Putamen (tissue), 1 donor: ENCODE measurements around the gene IL1RAPL2.

ENCODE experiments used
- DNase-seq: peaks from one replicate; pipeline ENCODE4 v3.0.0-alpha.2; 2016; ENCODE audit warnings: low spot score

The IL1RAPL2 gene

GRCh38 chrX:105269386-105269785, 703.4 kb downstream of the IL1RAPL2 start:
- DNase-seq = no peak

- no peak for DNase-seq
Observed at GRCh38 chrX:105273326-105273725, 707.3 kb downstream of the IL1RAPL2 start.

GRCh38 chrX:105274091-105274490, 708.1 kb downstream of the IL1RAPL2 start:
- no peak for DNase-seq

GRCh38 chrX:105277132-105277531, 711.1 kb downstream of the IL1RAPL2 start:
- DNase-seq = no peak

DNA sequence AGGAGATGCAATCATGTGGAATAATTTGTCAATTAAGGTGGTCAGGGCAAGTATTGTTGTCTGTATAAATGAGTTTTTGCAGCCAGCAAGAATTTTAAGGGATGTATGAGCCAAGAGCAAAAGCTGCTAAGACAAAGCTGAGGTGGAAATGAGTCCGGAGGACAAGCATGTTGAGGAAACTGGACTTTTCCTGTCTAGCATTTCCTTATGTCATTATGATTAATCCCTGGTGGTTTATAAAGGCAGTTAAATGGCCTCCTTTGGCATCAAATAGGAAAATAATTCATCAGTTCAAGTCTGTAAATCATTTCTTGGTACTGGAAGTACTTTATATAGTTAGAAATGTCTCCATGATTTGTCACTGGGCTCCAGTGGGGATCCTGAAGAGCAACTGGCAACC, 716.1 kb downstream of the IL1RAPL2 start:
- no peak for DNase-seq

DNA sequence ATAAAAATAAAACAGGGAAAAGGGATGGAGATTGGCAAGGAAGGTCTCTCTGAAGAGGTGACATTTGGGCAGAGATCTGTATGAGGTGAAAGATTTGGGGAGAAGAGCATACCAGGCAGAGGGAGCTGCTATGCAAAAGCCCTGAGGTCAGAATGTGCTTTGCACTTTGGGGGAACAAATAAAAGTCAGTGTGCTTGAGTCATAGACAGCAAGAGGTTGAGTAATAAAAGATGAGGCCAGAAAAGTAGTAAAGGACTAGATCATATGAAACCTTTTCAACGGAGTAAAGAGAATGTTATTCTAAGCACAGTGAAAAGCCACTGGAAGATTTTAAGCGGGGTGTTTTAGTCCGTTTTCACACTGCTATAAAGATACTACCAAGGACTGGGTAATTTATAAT, 731.0 kb downstream of the IL1RAPL2 start:
- no peak for DNase-seq

GRCh38 chrX:105299286-105299685, 733.3 kb downstream of the IL1RAPL2 start:
- no peak for DNase-seq

DNA sequence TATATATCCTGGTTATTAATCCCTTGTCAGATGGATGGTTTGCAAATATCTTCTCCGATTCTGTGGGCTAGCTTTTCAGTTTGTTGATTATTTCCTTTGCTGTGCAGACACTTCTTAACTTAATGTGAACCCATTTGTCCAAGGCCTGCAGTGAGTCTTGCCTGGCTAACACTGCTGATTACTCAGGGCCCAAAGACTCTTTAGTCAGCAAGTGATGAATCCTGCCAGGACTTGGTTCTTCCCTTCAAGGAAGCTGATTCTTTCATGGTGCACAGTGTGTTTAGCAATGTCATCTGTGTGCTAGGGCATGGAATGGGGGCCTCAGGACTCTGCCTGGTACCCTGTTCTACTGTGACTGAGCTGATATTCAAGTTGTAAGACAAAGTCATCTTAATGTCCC, 736.2 kb downstream of the IL1RAPL2 start:
- no peak for DNase-seq

DNA sequence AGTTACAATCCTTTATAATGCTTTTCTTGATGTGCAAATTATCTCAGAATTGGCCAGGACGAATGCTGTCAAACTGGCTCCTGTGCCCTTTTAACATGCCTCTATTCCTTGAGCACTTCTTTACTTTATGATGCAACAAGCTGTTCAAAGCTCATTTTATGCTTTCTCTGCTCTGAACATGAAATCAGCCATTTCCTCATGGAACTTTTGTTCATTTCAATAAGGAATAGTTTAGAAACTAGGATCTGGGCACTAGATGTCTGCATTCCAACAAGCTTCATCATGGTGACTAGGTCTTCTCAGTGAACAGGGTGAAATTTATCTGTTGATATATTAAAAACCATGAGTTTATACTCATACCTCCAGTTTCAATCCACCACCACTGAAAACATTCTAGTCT, 741.8 kb downstream of the IL1RAPL2 start:
- DNase-seq = no peak

- no peak for DNase-seq
Observed at GRCh38 chrX:105313596-105313995, 747.6 kb downstream of the IL1RAPL2 start.

GRCh38 chrX:105314458-105314857, 748.5 kb downstream of the IL1RAPL2 start:
- no peak for DNase-seq

- no peak for DNase-seq
Observed at GRCh38 chrX:105315248-105315647, 749.2 kb downstream of the IL1RAPL2 start.

- no peak for DNase-seq
Observed at GRCh38 chrX:105317117-105317516, 751.1 kb downstream of the IL1RAPL2 start.

DNA sequence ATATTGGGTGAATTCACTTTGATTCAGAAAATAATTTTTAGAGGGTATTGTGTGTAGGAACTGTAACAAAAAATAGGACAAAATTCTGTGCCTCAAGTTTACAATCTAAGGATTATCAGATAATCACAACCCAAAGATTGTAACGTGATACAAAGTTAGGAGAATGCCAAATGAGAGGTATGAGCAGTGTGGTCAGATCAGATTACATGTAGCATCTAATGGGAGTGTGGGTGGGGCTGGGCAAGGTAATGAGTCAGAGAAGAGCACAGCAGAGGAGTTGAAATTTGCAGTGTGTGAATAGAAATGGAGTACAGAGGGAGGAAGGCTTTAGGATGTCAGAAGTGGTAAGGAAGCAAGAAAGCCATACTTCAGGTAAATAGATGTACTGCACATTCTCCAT, 757.9 kb downstream of the IL1RAPL2 start:
- DNase-seq = no peak

DNA sequence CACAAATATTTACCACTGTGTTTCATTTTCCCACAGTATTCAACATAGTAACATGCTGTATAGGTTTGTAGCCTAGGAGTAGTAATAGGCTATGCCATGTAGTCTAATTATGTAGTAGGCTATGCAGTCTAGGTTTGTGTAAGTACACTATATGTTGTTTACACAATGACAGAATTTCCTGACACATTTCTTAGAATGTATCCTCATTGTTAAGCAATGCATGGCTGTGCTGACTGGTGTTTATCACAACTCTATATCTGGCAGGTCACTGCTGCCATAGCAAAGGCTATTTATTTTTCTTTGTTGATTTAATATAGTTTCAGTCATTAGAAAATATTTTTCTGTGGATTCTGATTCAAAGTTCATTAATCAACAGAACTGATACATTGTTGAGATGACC, 762.8 kb downstream of the IL1RAPL2 start:
- DNase-seq = no peak

DNA sequence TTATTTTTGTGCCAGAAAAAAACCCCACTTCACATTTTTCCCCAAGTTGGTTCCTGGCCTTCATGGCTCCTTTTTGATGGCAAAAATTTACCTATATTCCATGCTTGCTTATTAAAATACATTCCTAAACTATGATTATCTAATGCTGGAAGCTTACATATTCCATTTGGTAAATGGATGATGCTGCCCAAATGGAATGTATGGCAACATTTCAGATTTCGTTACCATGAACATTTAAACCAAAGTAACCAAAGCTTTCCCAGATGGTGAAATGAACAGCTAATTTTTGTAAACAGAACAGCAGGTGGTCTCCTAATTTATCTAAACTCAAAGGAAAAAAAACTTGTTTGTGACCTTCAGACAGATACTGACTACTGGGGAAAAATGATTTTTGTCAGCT, 765.2 kb downstream of the IL1RAPL2 start:
- DNase-seq = no peak

- no peak for DNase-seq
Observed at GRCh38 chrX:105347373-105347772, 781.4 kb downstream of the IL1RAPL2 start.

GRCh38 chrX:105349476-105349875, 783.5 kb downstream of the IL1RAPL2 start:
- no peak for DNase-seq

DNA sequence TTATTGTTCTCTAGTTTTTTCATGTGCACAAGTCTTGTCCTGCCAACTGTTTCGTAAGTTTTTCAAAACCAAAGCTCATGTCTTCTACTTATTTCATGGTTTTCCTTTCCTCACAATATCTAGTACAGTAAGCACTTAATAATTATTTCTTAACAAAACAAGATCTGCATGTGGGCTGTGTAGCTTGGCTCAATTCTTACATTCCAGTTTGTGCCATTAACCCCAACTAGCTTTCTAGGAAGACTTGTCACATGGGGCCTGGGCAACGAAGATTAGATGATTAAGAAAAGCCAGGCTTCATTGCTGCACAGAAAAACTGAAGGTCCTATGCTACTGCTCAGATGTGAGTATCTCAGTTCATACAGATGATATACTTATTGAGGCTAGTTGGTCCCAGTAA, 809.8 kb downstream of the IL1RAPL2 start:
- DNase-seq = no peak

- DNase-seq = no peak
Observed at GRCh38 chrX:105424729-105425128, 858.7 kb downstream of the IL1RAPL2 start.

- no peak for DNase-seq
Observed at GRCh38 chrX:105451401-105451800, 885.4 kb downstream of the IL1RAPL2 start.

DNA sequence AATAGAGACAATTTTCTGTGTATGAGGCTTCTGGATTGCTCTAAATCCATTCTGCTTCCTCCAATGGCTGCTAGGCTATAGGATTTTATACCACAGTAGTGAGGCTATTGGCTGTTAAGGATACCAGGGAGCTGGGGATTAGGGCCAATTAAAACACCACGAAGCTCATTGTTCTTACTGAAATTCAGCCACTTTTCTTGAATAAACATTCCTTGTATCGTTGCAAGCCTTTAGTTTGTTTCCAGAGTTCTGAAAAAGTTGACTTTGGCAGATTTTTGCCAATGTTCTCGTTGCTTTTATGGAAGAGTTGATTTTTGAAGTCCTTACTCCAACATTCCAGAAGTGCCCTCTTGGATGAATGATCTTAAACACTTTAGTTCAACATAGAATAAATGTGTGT, 892.8 kb downstream of the IL1RAPL2 start:
- DNase-seq = no peak

- DNase-seq = no peak
Observed at GRCh38 chrX:105460376-105460775, 894.4 kb downstream of the IL1RAPL2 start.

GRCh38 chrX:105461016-105461415, 895.0 kb downstream of the IL1RAPL2 start:
- no peak for DNase-seq

- DNase-seq = no peak
Observed at GRCh38 chrX:105462186-105462585, 896.2 kb downstream of the IL1RAPL2 start.
